ENCODE data around the gene PARD3. TPM values are rescaled to one million over a fixed set of nuclear protein-coding genes. Genes with fewer than 3 reads are reported as not detected.

PARD3 gene
- total and polyA plus RNA-seq, 12 donors = 17.0 to 93.8 (median 47.3) TPM

- 87 to 95% (median 91%) methylated on average over 15 of the region's 15 CpGs for WGBS, 4 donors
- Histone ChIP-seq H3K27ac (no peak overlapping the region), H3K4me3 (no peak overlapping the region), H3K36me3 (replicated peaks in 1 of 2) (no peaks in the 10 kb centered on the region), H3K27me3 (no peaks in the 10 kb centered on the region), H3K4me1 (replicated peaks in 1 of 2) (peaks cover 0 to 14% of the 10 kb centered on the region in 2 donors), H3K9me3 (replicated peaks in 1 of 3) (no peaks in the 10 kb centered on the region)
- intact Hi-C loops (cut with DNase I) = no loop called here
- DNase-seq = no peak
- TF ChIP-seq CTCF (IDR thresholded peaks at IDR 0.05) (no peak), POLR2A (IDR thresholded peaks at IDR 0.05) (no peak)
Observed at GRCh38 chr10:34183016-34183796, 631.9 kb downstream of the PARD3 start.

GRCh38 chr10:34181553-34182300 is 633.4 kb downstream of the PARD3 start:
- Histone ChIP-seq H3K27me3 (no peaks in the 10 kb centered on the region), H3K27ac (peak overlapping the region in 2 of 5 donors; percentile 7 to 43), H3K4me3 (no peak overlapping the region), H3K36me3 (replicated peaks in 1 of 2) (no peaks in the 10 kb centered on the region), H3K9me3 (replicated peaks in 1 of 3) (no peaks in the 10 kb centered on the region), H3K4me1 (replicated peaks in 1 of 2) (peaks cover 0 to 14% of the 10 kb centered on the region in 2 donors)
- intact Hi-C loops (cut with DNase I) = no loop called here
- DNase-seq = peak in 2 of 7 donors; percentile 21 to 58
- TF ChIP-seq CTCF (IDR thresholded peaks at IDR 0.05) = no peak
- no peak for TF ChIP-seq POLR2A (IDR thresholded peaks at IDR 0.05)
- WGBS, 4 donors = 57 to 68% (median 66%) methylated on average over 10 of the region's 10 CpGs

- H3K36me3 ChIP-seq (replicated peaks in 1 of 2) = no peaks in the 10 kb centered on the region
- H3K4me3 ChIP-seq = no peak overlapping the region
- WGBS, 4 donors = 88 to 100% (median 92%) methylated on average over 2 of the region's 2 CpGs
- no peaks in the 10 kb centered on the region for H3K9me3 ChIP-seq (replicated peaks in 1 of 3)
- intact Hi-C loops (cut with DNase I) = no loop called here
- H3K27me3 ChIP-seq = no peaks in the 10 kb centered on the region
- TF ChIP-seq CTCF (IDR thresholded peaks at IDR 0.05) (no peak), POLR2A (IDR thresholded peaks at IDR 0.05) (no peak)
- DNase-seq = no peak
- H3K27ac ChIP-seq = no peak overlapping the region
- peaks cover 0 to 14% of the 10 kb centered on the region in 2 donors for H3K4me1 ChIP-seq (replicated peaks in 1 of 2)
Observed at GRCh38 chr10:34180749-34181148, 634.3 kb downstream of the PARD3 start.

- no peak overlapping the region for H3K27ac ChIP-seq
- no peaks in the 10 kb centered on the region for H3K9me3 ChIP-seq (replicated peaks in 1 of 3)
- no peak for DNase-seq
- H3K36me3 ChIP-seq (replicated peaks in 1 of 2) = no peaks in the 10 kb centered on the region
- H3K4me3 ChIP-seq = no peak overlapping the region
- TF ChIP-seq CTCF (IDR thresholded peaks at IDR 0.05) = no peak
- no peak for TF ChIP-seq POLR2A (IDR thresholded peaks at IDR 0.05)
- peaks cover 0 to 5% of the 10 kb centered on the region in 2 donors for H3K4me1 ChIP-seq (replicated peaks in 1 of 2)
- 71 to 86% (median 82%) methylated on average over 3 of the region's 3 CpGs for WGBS, 4 donors
- H3K27me3 ChIP-seq = no peaks in the 10 kb centered on the region
- intact Hi-C loops (cut with DNase I) = no loop called here
Observed at GRCh38 chr10:34179280-34179679, 635.8 kb downstream of the PARD3 start.
